ENCODE results near the gene GDPD2. TPM values are rescaled to one million over a fixed set of nuclear protein-coding genes. Genes with fewer than 3 reads are reported as not detected.

GDPD2 gene
- total RNA-seq, 1 donor, result not detected

DNA sequence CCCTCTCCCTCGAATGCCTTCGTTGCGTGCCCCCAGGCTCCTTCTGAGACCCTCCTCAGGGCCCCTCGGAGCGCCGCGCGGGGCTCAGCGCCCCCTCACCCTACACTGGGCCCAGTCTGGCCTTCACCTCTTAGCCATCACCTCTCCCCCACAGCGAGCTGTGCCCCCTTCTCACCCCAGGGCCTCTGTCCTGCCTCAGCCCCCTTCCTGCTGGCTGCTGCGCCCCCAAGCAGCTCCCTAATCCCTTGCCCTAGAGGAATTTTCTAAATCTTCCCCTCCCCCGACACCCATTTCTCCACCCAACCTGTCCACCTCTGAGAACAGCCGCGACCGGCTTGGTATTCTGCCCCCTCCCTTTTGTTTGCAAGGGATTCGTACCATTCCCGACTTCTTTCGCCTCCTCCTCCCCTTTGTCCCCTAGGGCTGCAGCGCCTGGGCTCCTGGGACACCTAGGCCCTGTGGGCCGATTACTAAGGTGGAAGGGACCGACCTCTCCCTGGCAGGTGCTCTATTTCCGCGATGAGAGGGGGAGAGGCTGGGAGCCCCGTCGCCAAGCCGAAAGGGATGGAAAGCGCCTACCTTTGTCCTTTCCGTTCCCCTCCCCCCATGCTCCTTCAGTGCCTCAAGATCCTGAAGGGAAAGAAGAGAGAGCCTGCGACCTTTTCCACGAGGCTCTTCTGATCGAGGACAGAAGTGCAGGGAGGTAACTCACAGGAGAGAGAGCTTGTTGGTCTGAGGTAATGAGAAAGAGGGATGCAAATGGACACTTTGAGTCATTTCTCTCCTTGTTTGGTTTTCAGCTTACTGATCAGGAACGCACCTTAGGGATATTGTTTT lies 32.5 kb downstream of the GDPD2 start:
- no peak for DNase-seq (ENCODE audit: low read depth)
- H3K4me3 ChIP-seq (ENCODE audit: low read depth, low read length), result peak overlapping the region; percentile 68
- TF ChIP-seq, protein P1, sequence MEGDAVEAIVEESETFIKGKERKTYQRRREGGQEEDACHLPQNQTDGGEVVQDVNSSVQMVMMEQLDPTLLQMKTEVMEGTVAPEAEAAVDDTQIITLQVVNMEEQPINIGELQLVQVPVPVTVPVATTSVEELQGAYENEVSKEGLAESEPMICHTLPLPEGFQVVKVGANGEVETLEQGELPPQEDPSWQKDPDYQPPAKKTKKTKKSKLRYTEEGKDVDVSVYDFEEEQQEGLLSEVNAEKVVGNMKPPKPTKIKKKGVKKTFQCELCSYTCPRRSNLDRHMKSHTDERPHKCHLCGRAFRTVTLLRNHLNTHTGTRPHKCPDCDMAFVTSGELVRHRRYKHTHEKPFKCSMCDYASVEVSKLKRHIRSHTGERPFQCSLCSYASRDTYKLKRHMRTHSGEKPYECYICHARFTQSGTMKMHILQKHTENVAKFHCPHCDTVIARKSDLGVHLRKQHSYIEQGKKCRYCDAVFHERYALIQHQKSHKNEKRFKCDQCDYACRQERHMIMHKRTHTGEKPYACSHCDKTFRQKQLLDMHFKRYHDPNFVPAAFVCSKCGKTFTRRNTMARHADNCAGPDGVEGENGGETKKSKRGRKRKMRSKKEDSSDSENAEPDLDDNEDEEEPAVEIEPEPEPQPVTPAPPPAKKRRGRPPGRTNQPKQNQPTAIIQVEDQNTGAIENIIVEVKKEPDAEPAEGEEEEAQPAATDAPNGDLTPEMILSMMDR (IDR thresholded peaks at IDR 0.05; ENCODE audit: insufficient read depth, low read depth, low read length), result no peak

DNA sequence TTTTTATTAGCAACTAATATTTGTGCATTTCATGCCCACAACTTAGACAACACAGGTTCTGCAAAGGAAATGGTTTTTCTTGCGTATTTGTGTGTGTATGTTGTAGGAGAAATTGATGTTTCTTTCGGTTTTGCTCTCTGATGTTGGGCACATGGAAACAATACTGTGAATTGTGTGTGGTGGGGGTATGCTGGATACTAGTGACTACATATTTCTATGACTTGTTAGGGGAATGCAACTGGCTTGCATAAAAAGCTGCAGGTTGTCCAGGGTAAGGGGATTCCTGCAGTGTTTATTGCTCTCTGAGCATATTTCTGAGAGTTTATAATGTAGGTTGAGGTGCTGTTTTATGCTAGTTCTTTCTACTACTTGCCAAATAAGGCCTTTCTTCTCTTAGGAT lies 33.1 kb downstream of the GDPD2 start:
- no peak for DNase-seq (ENCODE audit: low read depth)
- no peak overlapping the region for H3K4me3 ChIP-seq (ENCODE audit: low read depth, low read length)

DNA sequence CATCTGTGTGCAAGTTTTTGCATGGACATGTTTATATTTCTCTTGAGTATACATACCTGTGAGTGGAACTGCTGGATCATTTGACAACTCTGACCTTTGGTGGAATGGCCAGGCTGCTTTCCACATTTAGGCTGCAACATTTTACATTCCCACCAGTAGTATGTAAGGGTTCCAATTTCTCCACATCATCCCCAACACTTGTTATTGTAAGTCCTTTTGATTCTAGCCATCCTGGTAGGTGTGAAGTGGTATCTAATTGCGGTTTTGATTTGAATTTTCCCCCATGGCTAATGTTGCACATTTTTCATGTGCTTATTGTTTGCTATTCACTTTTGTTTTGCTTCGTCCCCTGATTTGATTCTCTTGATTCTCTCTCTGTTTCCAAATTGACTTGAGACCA lies 37.9 kb downstream of the GDPD2 start:
- H3K4me3 ChIP-seq (ENCODE audit: low read depth, low read length), result no peak overlapping the region
- TF ChIP-seq, protein P1 (IDR thresholded peaks at IDR 0.05; ENCODE audit: insufficient read depth, low read depth, low read length), result no peak
- no peak for DNase-seq (ENCODE audit: low read depth)

More for the DNA sequence above, 33.1 kb downstream of the GDPD2 start:
- TF ChIP-seq, protein P1 (IDR thresholded peaks at IDR 0.05; ENCODE audit: insufficient read depth, low read depth, low read length), result no peak

DNA sequence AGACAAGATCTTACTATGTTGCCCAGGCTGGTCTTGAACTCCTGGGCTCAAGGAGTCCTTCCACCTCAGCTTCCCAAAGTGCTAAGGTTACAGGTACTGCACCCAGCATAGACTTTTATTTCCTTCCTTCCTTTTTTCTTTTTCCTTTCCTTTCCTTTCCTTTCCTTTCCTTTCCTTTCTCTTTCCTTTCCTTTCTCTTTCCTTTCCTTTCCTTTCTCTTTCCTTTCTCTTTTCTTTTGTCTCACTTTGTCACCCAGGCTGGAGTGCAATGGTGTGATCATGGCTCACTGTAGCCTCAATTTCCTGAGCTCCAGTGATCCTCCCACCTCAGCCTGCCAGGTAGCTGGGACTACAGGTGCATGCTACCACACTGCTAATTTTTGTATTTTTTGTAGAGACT lies 40.9 kb downstream of the GDPD2 start:
- TF ChIP-seq, protein P1 (IDR thresholded peaks at IDR 0.05; ENCODE audit: insufficient read depth, low read depth, low read length), result no peak
- DNase-seq (ENCODE audit: low read depth), result no peak
- H3K4me3 ChIP-seq (ENCODE audit: low read depth, low read length), result no peak overlapping the region

DNA sequence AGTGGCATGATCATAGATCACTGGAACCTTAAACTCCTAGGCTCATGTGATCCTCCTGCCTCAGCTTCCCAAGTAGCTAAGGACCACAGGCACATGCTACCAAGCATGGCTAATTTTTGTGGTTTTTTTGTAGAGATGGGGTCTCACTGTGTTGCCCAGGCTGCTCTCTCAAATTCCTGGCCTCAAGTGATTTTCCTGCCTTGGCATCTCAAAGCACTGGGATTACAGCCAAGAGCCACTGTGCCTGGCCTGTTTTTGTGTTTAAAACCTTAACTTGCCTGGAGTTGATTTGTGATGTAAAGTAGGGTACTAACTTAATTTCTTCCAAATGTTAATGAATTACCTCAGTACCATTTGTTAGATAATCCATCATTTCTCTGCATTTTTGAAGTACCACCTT lies 43.9 kb downstream of the GDPD2 start:
- no peak overlapping the region for H3K4me3 ChIP-seq (ENCODE audit: low read depth, low read length)
- no peak for DNase-seq (ENCODE audit: low read depth)
- TF ChIP-seq, protein P1 (IDR thresholded peaks at IDR 0.05; ENCODE audit: insufficient read depth, low read depth, low read length), result no peak

DNA sequence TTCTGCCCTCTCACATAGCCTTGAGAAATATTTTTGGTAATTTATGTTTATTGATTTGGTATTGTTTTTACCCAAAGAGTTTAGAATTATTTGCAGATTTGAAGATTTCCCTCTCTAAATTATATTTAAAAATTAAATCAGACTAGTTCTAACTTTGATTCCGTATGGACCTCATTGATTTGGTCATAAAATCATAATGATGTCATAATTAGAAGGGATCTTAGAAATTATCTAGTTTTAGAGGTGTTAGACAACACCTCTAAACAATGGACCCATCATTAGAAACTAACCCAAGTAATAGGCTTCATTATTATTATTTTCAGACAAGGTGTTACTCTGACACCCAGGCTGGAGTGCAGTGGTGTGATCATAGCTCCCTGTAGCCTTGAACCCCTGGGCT lies 45.6 kb downstream of the GDPD2 start:
- no peak overlapping the region for H3K4me3 ChIP-seq (ENCODE audit: low read depth, low read length)
- no peak for DNase-seq (ENCODE audit: low read depth)
- TF ChIP-seq, protein P1 (IDR thresholded peaks at IDR 0.05; ENCODE audit: insufficient read depth, low read depth, low read length), result no peak
